ENCODE results near the gene RYR2.

The RYR2 gene

GRCh38 chr1:237695878-237696277, 653.9 kb downstream of the RYR2 start:
- no peak for DNase-seq

GRCh38 chr1:237700181-237700580, 658.2 kb downstream of the RYR2 start:
- no peak for DNase-seq

GRCh38 chr1:237701534-237701933, 659.5 kb downstream of the RYR2 start:
- DNase-seq = no peak

GRCh38 chr1:237702161-237702560, 660.2 kb downstream of the RYR2 start:
- DNase-seq = no peak

GRCh38 chr1:237705462-237705861, 663.5 kb downstream of the RYR2 start:
- DNase-seq = no peak

GRCh38 chr1:237709355-237709754, 667.4 kb downstream of the RYR2 start:
- no peak for DNase-seq

GRCh38 chr1:237711281-237711680, 669.3 kb downstream of the RYR2 start:
- DNase-seq = no peak

GRCh38 chr1:237712082-237712481, 670.1 kb downstream of the RYR2 start:
- no peak for DNase-seq

GRCh38 chr1:237712586-237713157, 670.7 kb downstream of the RYR2 start:
- DNase-seq = no peak

GRCh38 chr1:237713916-237714315, 671.9 kb downstream of the RYR2 start:
- no peak for DNase-seq

- DNase-seq = no peak
Observed at GRCh38 chr1:237717106-237717505, 675.1 kb downstream of the RYR2 start.

- DNase-seq = no peak
Observed at GRCh38 chr1:237730826-237731350, 688.9 kb downstream of the RYR2 start.

- no peak for DNase-seq
Observed at GRCh38 chr1:237732657-237733056, 690.7 kb downstream of the RYR2 start.

- no peak for DNase-seq
Observed at GRCh38 chr1:237736372-237737029, 694.5 kb downstream of the RYR2 start.

GRCh38 chr1:237737448-237737847, 695.5 kb downstream of the RYR2 start:
- no peak for DNase-seq

- DNase-seq = no peak
Observed at GRCh38 chr1:237737938-237738610, 696.1 kb downstream of the RYR2 start.

GRCh38 chr1:237740846-237741245, 698.9 kb downstream of the RYR2 start:
- no peak for DNase-seq

GRCh38 chr1:237745545-237745944, 703.6 kb downstream of the RYR2 start:
- no peak for DNase-seq

GRCh38 chr1:237748171-237748960, 706.4 kb downstream of the RYR2 start:
- DNase-seq = no peak

- no peak for DNase-seq
Observed at GRCh38 chr1:237749122-237749521, 707.1 kb downstream of the RYR2 start.

GRCh38 chr1:237751090-237751489, 709.1 kb downstream of the RYR2 start:
- DNase-seq = no peak

- DNase-seq = no peak
Observed at GRCh38 chr1:237754627-237755026, 712.6 kb downstream of the RYR2 start.

GRCh38 chr1:237756304-237756967, 714.5 kb downstream of the RYR2 start:
- no peak for DNase-seq
